ENCODE data around the gene MR1. TPM values are rescaled to one million over a fixed set of nuclear protein-coding genes. Genes with fewer than 3 reads are reported as not detected.

MR1 gene
- total and polyA plus RNA-seq, 2 of the 13 experiments (the other 11 are each of a cell fraction or from before 2014, with no cell fraction given) = 7.7 to 10.4 TPM

- TF ChIP-seq FOXA3 (CRISPR knock-in tag; IDR thresholded peaks at IDR 0.05) (peak; percentile 93), DPF2 (CRISPR knock-in tag; IDR thresholded peaks at IDR 0.05; ENCODE audit: borderline replicate concordance, low read depth) (0 out of 2 replicates have a peak, but pooled peaks have one; percentile 30), HNF4G (IDR thresholded peaks at IDR 0.05; ENCODE audit: borderline replicate concordance, low read depth, low read length) (no peak), HNF4G (CRISPR knock-in tag; IDR thresholded peaks at IDR 0.05; ENCODE audit: borderline replicate concordance, low read depth) (no peak), FOSL2 (CRISPR knock-in tag; IDR thresholded peaks at IDR 0.05) (0 out of 2 replicates have a peak, but pooled peaks have one; percentile 33), LCORL (IDR thresholded peaks at IDR 0.05) (no peak; the same call in 1 of the 2 replicates), LCORL (CRISPR knock-in tag; IDR thresholded peaks at IDR 0.05) (peak; percentile 36; the same call in 1 of the 2 replicates), RBM22 (optimal IDR thresholded peaks at IDR 0.05; ENCODE audit: low read length) (no peak), MIXL1 (CRISPR knock-in tag; IDR thresholded peaks at IDR 0.05) (peak; percentile 56; the same call in 1 of the 2 replicates)
- TF ChIP-seq, protein P1, sequence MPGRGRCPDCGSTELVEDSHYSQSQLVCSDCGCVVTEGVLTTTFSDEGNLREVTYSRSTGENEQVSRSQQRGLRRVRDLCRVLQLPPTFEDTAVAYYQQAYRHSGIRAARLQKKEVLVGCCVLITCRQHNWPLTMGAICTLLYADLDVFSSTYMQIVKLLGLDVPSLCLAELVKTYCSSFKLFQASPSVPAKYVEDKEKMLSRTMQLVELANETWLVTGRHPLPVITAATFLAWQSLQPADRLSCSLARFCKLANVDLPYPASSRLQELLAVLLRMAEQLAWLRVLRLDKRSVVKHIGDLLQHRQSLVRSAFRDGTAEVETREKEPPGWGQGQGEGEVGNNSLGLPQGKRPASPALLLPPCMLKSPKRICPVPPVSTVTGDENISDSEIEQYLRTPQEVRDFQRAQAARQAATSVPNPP (CRISPR knock-in tag; IDR thresholded peaks at IDR 0.05) = no peak
These were observed 59.2 kb downstream of the MR1 start (continued) for GRCh38 chr1:181092883-181093458.

DNA sequence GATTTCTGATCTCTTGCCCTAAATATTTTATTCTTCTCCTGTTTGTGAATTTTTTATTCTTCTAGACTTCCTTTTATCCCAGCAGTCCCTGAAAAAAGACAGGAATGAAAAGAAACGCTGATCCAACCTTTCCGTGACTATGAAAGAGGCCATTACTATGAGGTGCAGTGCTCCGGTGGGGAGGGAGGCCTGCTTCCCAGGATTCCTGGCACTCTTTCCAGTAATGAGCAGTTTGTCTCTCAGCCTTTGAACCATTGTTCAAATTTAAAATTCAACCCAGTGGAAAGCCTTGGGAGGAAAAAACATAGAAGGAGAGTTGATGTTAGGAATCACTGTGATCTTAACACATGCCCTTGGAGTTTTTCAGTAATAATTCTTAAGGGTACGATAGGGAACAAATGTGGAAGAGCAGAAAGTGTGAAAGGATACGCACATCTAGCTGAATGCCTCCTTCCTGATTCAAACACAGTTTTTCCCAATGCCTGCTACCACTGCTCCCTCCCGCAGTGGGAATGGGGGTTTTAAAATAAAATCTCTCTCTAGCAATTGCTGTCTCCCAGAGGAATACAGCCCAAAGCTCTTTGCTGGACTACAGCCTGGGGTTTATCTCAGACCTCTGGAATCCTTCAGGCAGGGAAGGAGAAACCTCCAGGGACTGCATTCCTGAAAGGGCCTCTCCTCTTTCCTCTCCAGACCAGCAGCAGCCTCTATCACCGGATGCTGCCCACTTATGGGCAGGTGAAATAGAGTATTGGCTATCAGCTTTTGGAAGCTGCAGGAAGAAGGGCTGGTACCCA lies 60.8 kb downstream of the MR1 start:
- in situ Hi-C loops (cut with HindIII; ENCODE audit: extremely low pct_ligation_motif_present, low pct_unique_long_range_greater_than_20kb) (no loop called here), intact Hi-C loops (cut with micrococcal nuclease; ENCODE audit: unreplicated experiment) (no loop called here)
- no peak overlapping the region for H3K9ac ChIP-seq (ENCODE audit: insufficient read depth, low read depth, low read length)
- 82% methylated on average over 6 of the region's 7 CpGs for WGBS (ENCODE audit: low lambda C conversion rate)
- H3K27ac ChIP-seq (ENCODE audit: extremely low read length, insufficient read depth, low read length) = no peak overlapping the region
- no peaks in the 10 kb centered on the region for H3K9me3 ChIP-seq (ENCODE audit: low read length)
- no TSS peak for BruUV-seq (replicated peaks)
- no peak overlapping the region for H2AFZ ChIP-seq (ENCODE audit: low read length)
- no peak for ATAC-seq
- no peak overlapping the region for H3K4me2 ChIP-seq (ENCODE audit: low read depth, low read length)
- TF ChIP-seq REXO4 (CRISPR knock-in tag; IDR thresholded peaks at IDR 0.05; ENCODE audit: borderline replicate concordance) (no peak), BCL6 (CRISPR knock-in tag; IDR thresholded peaks at IDR 0.05) (peak; percentile 80)
- H3K36me3 ChIP-seq (replicated peaks in 1 of 2; ENCODE audit: control insufficient read depth in 1 of 2, insufficient read depth in 2 of 2, low read length in 2 of 2) = no peaks in the 10 kb centered on the region
- H3K4me3 ChIP-seq (replicated peaks in 1 of 3; ENCODE audit: insufficient read depth in 1 of 3, low read depth in 2 of 3, low read length in 3 of 3) = no peak overlapping the region
- POLR2A ChIA-PET = interaction anchor here (1.4 to 3.1 kb wide), 3 partner anchors 10 to 51 kb away, joined by 3 to 12 read pairs (median 10); no protein-coding TSS in a partner anchor
- H3K27me3 ChIP-seq (ENCODE audit: control insufficient read depth in 1 of 2, insufficient read depth in 2 of 2, low read length in 2 of 2) = no peaks in the 10 kb centered on the region; a peak in 1 of 5 replicates
- peaks cover 5% of the 10 kb centered on the region for H4K20me1 ChIP-seq (ENCODE audit: insufficient read depth, low read length)
- CTCF ChIA-PET (ENCODE audit: low intra/inter-chr PET ratio, low total read pairs) = no interaction called here
- peaks cover 26% of the 10 kb centered on the region for H3K79me2 ChIP-seq (ENCODE audit: insufficient read depth, low read length)
- no peak for DNase-seq (ENCODE audit: low spot score)
- FAIRE-seq = no peak
- H3K4me1 ChIP-seq (ENCODE audit: insufficient read depth, low read length) = peaks cover 68% of the 10 kb centered on the region
